Astrocyte (in vitro differentiated cells and primary cell): ENCODE measurements around the gene HOXA6. TPM values are rescaled to one million over a fixed set of nuclear protein-coding genes. Genes with fewer than 3 reads are reported as not detected.

Experiments used
- DNase-seq: peaks from one replicate; pipeline ENCODE4 v3.0.0-alpha.2; 2010; ENCODE audit warnings: low read depth
- FAIRE-seq: peaks from 2 replicates; lab custom pipeline; 2011; peaks lifted over from hg19 to GRCh38; lab: Jason Lieb, UNC
- H2AFZ ChIP-seq: 2 replicates; pipeline ENCODE4 v1.6.0; 2012; ENCODE audit warnings: low read depth, low read length, inconsistent platforms
- H3K27ac ChIP-seq: 2 replicates; pipeline ENCODE4 v1.5.1; 2011; ENCODE audit warnings: low read depth, low read length, inconsistent platforms
- H3K27me3 ChIP-seq: 2 replicates; pipeline ENCODE4 v1.6.0; 2011; ENCODE audit warnings: low read length, inconsistent platforms; ENCODE audit not compliant: insufficient read depth
- H3K36me3 ChIP-seq: 2 replicates; pipeline ENCODE4 v1.5.1; 2011; ENCODE audit warnings: low read length, inconsistent platforms; ENCODE audit not compliant: insufficient read depth
- H3K4me1 ChIP-seq: 2 replicates; pipeline ENCODE4 v1.5.1; 2011; ENCODE audit warnings: low read length, inconsistent platforms; ENCODE audit not compliant: insufficient read depth
- H3K4me2 ChIP-seq: 2 replicates; pipeline ENCODE4 v1.6.0; 2012; ENCODE audit warnings: low read length, inconsistent platforms
- H3K4me3 ChIP-seq: 2 replicates; pipeline ENCODE4 v1.5.1; 2011; ENCODE audit warnings: low read depth, mild to moderate bottlenecking, low read length, inconsistent platforms; ENCODE audit not compliant: insufficient read depth
- H3K79me2 ChIP-seq: 2 replicates; pipeline ENCODE4 v1.6.0; 2012; ENCODE audit warnings: mild to moderate bottlenecking, low read length, inconsistent platforms; ENCODE audit not compliant: insufficient read depth
- H3K9ac ChIP-seq: 2 replicates; pipeline ENCODE4 v1.6.0; 2012; ENCODE audit warnings: mild to moderate bottlenecking, low read length, inconsistent platforms
- H3K9me3 ChIP-seq: 2 replicates; pipeline ENCODE4 v1.5.1; 2012; ENCODE audit warnings: low read depth, mild to moderate bottlenecking, low read length, inconsistent platforms; ENCODE audit not compliant: insufficient read depth
- H4K20me1 ChIP-seq: 2 replicates; pipeline ENCODE4 v1.6.0; 2012; ENCODE audit warnings: low read length, inconsistent platforms; ENCODE audit not compliant: insufficient read depth
- H3K27ac Mint-ChIP-seq: one replicate; pipeline ENCODE4 v1.8.0; 2021; ENCODE audit warnings: mild to moderate bottlenecking, mixed read lengths; ENCODE audit not compliant: unreplicated experiment
- H3K27me3 Mint-ChIP-seq: one replicate; pipeline ENCODE4 v1.8.0; 2021; ENCODE audit warnings: low read depth, mixed read lengths; ENCODE audit not compliant: unreplicated experiment
- H3K36me3 Mint-ChIP-seq: one replicate; pipeline ENCODE4 v1.8.0; 2021; ENCODE audit warnings: low read depth, mixed read lengths; ENCODE audit not compliant: unreplicated experiment
- H3K4me1 Mint-ChIP-seq: one replicate; pipeline ENCODE4 v1.8.0; 2021; ENCODE audit warnings: low read depth, mixed read lengths; ENCODE audit not compliant: unreplicated experiment
- H3K4me3 Mint-ChIP-seq: one replicate; pipeline ENCODE4 v1.8.0; 2021; ENCODE audit warnings: mild to moderate bottlenecking, moderate library complexity, mixed read lengths; ENCODE audit not compliant: unreplicated experiment
- H3K9me3 Mint-ChIP-seq: one replicate; pipeline ENCODE4 v1.8.0; 2021; ENCODE audit warnings: mild to moderate bottlenecking, mixed read lengths; ENCODE audit not compliant: unreplicated experiment
- CTCF ChIP-seq: IDR thresholded peaks from 2 replicates; pipeline ENCODE4 v1.5.1; 2011; ENCODE audit warnings: low read depth, mild to moderate bottlenecking, inconsistent platforms, low read length, moderate library complexity; ENCODE audit not compliant: insufficient read depth
- EZH2 ChIP-seq: IDR thresholded peaks from 2 replicates; pipeline ENCODE4 v1.6.1; 2012; ENCODE audit warnings: mild to moderate bottlenecking, low read length, inconsistent platforms; ENCODE audit not compliant: insufficient read depth
- total RNA-seq: library from RNA; stranded (reverse); gene quantifications from 2 replicates; pipeline ENCODE4 v1.2.1, GENCODE V29; 2021

Gene HOXA6
- total RNA-seq, 1 donor from 2014 or later: not detected

GRCh38 chr7:27169658-27170425 lies 22.3 kb upstream of the HOXA6 start:
- no peak for FAIRE-seq

GRCh38 chr7:27168265-27168947 lies 20.8 kb upstream of the HOXA6 start:
- H3K9ac ChIP-seq: no peak overlapping the region
- H3K27me3 ChIP-seq: peaks cover 95% of the 10 kb centered on the region
- no peak overlapping the region for H3K27ac ChIP-seq
- no peaks in the 10 kb centered on the region for H3K4me1 Mint-ChIP-seq
- no peak overlapping the region for H2AFZ ChIP-seq
- H3K27me3 Mint-ChIP-seq: peaks cover 73% of the 10 kb centered on the region
- peak overlapping the region; percentile 53 for H3K27ac Mint-ChIP-seq
- H3K36me3 ChIP-seq: no peaks in the 10 kb centered on the region
- H3K4me3 Mint-ChIP-seq: no peak overlapping the region
- FAIRE-seq (no peak), DNase-seq (no peak)
- H3K4me1 ChIP-seq: peaks cover 4% of the 10 kb centered on the region
- peaks cover 6% of the 10 kb centered on the region for H4K20me1 ChIP-seq
- no peaks in the 10 kb centered on the region for H3K79me2 ChIP-seq
- no peak overlapping the region for H3K4me2 ChIP-seq
- no peak overlapping the region for H3K4me3 ChIP-seq
- TF ChIP-seq EZH2 (peak; percentile 22), CTCF (no peak)
- no peaks in the 10 kb centered on the region for H3K36me3 Mint-ChIP-seq
- peaks cover 35% of the 10 kb centered on the region for H3K9me3 Mint-ChIP-seq
- peaks cover 12% of the 10 kb centered on the region for H3K9me3 ChIP-seq

More at GRCh38 chr7:27169658-27170425, 22.3 kb upstream of the HOXA6 start:
- Histone ChIP-seq H3K27ac (no peak overlapping the region), H3K27me3 (peaks cover 92% of the 10 kb centered on the region), H3K4me1 (peaks cover 5% of the 10 kb centered on the region), H3K9me3 (peaks cover 10% of the 10 kb centered on the region), H3K79me2 (no peaks in the 10 kb centered on the region), H3K9ac (no peak overlapping the region), H3K4me2 (no peak overlapping the region), H4K20me1 (peaks cover 6% of the 10 kb centered on the region), H2AFZ (no peak overlapping the region), H3K4me3 (no peak overlapping the region), H3K36me3 (no peaks in the 10 kb centered on the region)
- Mint-ChIP-seq H3K4me1 (no peaks in the 10 kb centered on the region), H3K36me3 (no peaks in the 10 kb centered on the region), H3K27ac (no peak overlapping the region), H3K9me3 (peaks cover 31% of the 10 kb centered on the region), H3K4me3 (no peak overlapping the region), H3K27me3 (peaks cover 63% of the 10 kb centered on the region)
- no peak for DNase-seq
- TF ChIP-seq CTCF (no peak), EZH2 (peak; percentile 83)
